ENCODE measurements around the gene GOLGA1.
"Not testable (repeated sequence)": the region's sequence is repeated elsewhere in the genome, so short reads cannot be mapped to it uniquely, and the experiment has no call there.

The GOLGA1 gene

GRCh38 chr9:124839612-124840299, 101.1 kb downstream of the GOLGA1 start:
- DNase-seq (ENCODE audit: low read depth in 1 of 2, low spot score in 1 of 2): no peak
- H3K4me3 ChIP-seq (replicated peaks; ENCODE audit: insufficient read depth, low read length): no peak overlapping the region
- H3K27me3 ChIP-seq (ENCODE audit: insufficient read depth, poor library complexity, severe bottlenecking): peaks cover 2% of the 10 kb centered on the region
- H3K27ac ChIP-seq (replicated peaks): no peak overlapping the region
- no peak for TF ChIP-seq REST (IDR thresholded peaks at IDR 0.05; ENCODE audit: insufficient replicate concordance, low read depth)
- no peak for TF ChIP-seq POLR2AphosphoS5 (IDR thresholded peaks at IDR 0.05; ENCODE audit: low read depth)
- TF ChIP-seq SPI1 (IDR thresholded peaks at IDR 0.05; ENCODE audit: borderline replicate concordance, low read depth): no peak
- TF ChIP-seq CTCF (IDR thresholded peaks at IDR 0.05; ENCODE audit: insufficient read depth, low read length): no peak
- no peak for TF ChIP-seq GABPA (IDR thresholded peaks at IDR 0.05; ENCODE audit: low read depth)

GRCh38 chr9:124838567-124839275, 102.2 kb downstream of the GOLGA1 start:
- DNase-seq (ENCODE audit: low read depth in 1 of 2, low spot score in 1 of 2); H3K4me3 ChIP-seq (replicated peaks; ENCODE audit: insufficient read depth, low read length); H3K27ac ChIP-seq (replicated peaks); H3K27me3 ChIP-seq (ENCODE audit: insufficient read depth, poor library complexity, severe bottlenecking): not testable (repeated sequence)

GRCh38 chr9:124838132-124838531, 102.8 kb downstream of the GOLGA1 start:
- DNase-seq (ENCODE audit: low read depth in 1 of 2, low spot score in 1 of 2); H3K27ac ChIP-seq (replicated peaks); H3K27me3 ChIP-seq (ENCODE audit: insufficient read depth, poor library complexity, severe bottlenecking); H3K4me3 ChIP-seq (replicated peaks; ENCODE audit: insufficient read depth, low read length): not testable (repeated sequence)

GRCh38 chr9:124835026-124835557, 105.8 kb downstream of the GOLGA1 start:
- H3K27me3 ChIP-seq (ENCODE audit: insufficient read depth, poor library complexity, severe bottlenecking): peaks cover 2% of the 10 kb centered on the region
- no peak for DNase-seq (ENCODE audit: low read depth in 1 of 2, low spot score in 1 of 2)
- H3K4me3 ChIP-seq (replicated peaks; ENCODE audit: insufficient read depth, low read length): no peak overlapping the region
- TF ChIP-seq CTCF (IDR thresholded peaks at IDR 0.05; ENCODE audit: insufficient read depth, low read length) (no peak), POLR2AphosphoS5 (IDR thresholded peaks at IDR 0.05; ENCODE audit: low read depth) (no peak), REST (IDR thresholded peaks at IDR 0.05; ENCODE audit: insufficient replicate concordance, low read depth) (no peak), SPI1 (IDR thresholded peaks at IDR 0.05; ENCODE audit: borderline replicate concordance, low read depth) (no peak), GABPA (IDR thresholded peaks at IDR 0.05; ENCODE audit: low read depth) (no peak)
- no peak overlapping the region for H3K27ac ChIP-seq (replicated peaks)

Measured in HL-60 (cell line).